ENCODE results near the gene GP1BA. TPM values are rescaled to one million over a fixed set of nuclear protein-coding genes. Genes with fewer than 3 reads are reported as not detected.

The GP1BA gene
- total RNA-seq, 1 experiment from 2014 or later, result not detected

- no peak for DNase-seq (ENCODE audit: low spot score)
- peaks cover 20% of the 10 kb centered on the region for H3K36me3 Mint-ChIP-seq
- CTCF ChIA-PET, result interaction anchor here (1.0 to 3.2 kb wide), 5 partner anchors 11 to 61 kb away, joined by 3 to 49 read pairs (median 7); partner anchors contain the start of gene CAMTA2
- H3K4me1 Mint-ChIP-seq, result peaks cover 31% of the 10 kb centered on the region
- POLR2A ChIA-PET, result interaction anchor here (1.5 to 4.8 kb wide), 2 partner anchors 22 to 25 kb away, joined by 4 to 45 read pairs; partner anchors contain the start of gene PFN1
- H3K27ac Mint-ChIP-seq, result peak overlapping the region; percentile 50
- no peak overlapping the region for H3K4me3 Mint-ChIP-seq
- no peak for ATAC-seq
- TF ChIP-seq ZSCAN18 (CRISPR knock-in tag; IDR thresholded peaks at IDR 0.05) (no peak), HMGA2 (CRISPR knock-in tag; IDR thresholded peaks at IDR 0.05) (no peak), NFE2L1 (CRISPR knock-in tag; IDR thresholded peaks at IDR 0.05) (no peak), CREB1 (CRISPR knock-in tag; IDR thresholded peaks at IDR 0.05) (no peak), ZNF317 (CRISPR knock-in tag; IDR thresholded peaks at IDR 0.05; ENCODE audit: borderline replicate concordance, low read depth) (no peak), MAX (CRISPR knock-in tag; IDR thresholded peaks at IDR 0.05) (no peak), HMGXB4 (CRISPR knock-in tag; IDR thresholded peaks at IDR 0.05) (no peak), CBFB (CRISPR knock-in tag; IDR thresholded peaks at IDR 0.05; ENCODE audit: low read depth) (no peak)
- H3K27me3 Mint-ChIP-seq (ENCODE audit: low read depth), result peaks cover 34% of the 10 kb centered on the region
- H3K9me3 Mint-ChIP-seq, result peaks cover 13% of the 10 kb centered on the region
Measured at GRCh38 chr17:4969551-4970173, 37.6 kb downstream of the GP1BA start.

GRCh38 chr17:4970273-4970672 lies 38.2 kb downstream of the GP1BA start:
- Mint-ChIP-seq H3K27me3 (ENCODE audit: low read depth) (peaks cover 40% of the 10 kb centered on the region), H3K4me1 (peaks cover 31% of the 10 kb centered on the region), H3K4me3 (no peak overlapping the region), H3K27ac (no peak overlapping the region), H3K9me3 (peaks cover 10% of the 10 kb centered on the region), H3K36me3 (peaks cover 16% of the 10 kb centered on the region)
- DNase-seq (ENCODE audit: low spot score) (no peak), ATAC-seq (no peak)
- POLR2A ChIA-PET, result interaction anchor here (0.6 to 4.8 kb wide), 2 partner anchors 23 to 106 kb away, joined by 3 to 45 read pairs; partner anchors contain the start of gene PFN1
- CTCF ChIA-PET, result interaction anchor here (1.2 to 3.2 kb wide), 3 partner anchors 10 to 61 kb away, joined by 6 to 14 read pairs (median 7); partner anchors contain the start of gene CAMTA2
- no peak for TF ChIP-seq ZBTB21 (CRISPR knock-in tag; IDR thresholded peaks at IDR 0.05; ENCODE audit: borderline replicate concordance)
- no peak for TF ChIP-seq PRDM15 (CRISPR knock-in tag; IDR thresholded peaks at IDR 0.05)
- no peak for TF ChIP-seq TCF7 (CRISPR knock-in tag; IDR thresholded peaks at IDR 0.05; ENCODE audit: low read depth)
- TF ChIP-seq CTCF (IDR thresholded peaks at IDR 0.05), result no peak
- no peak for TF ChIP-seq GTF2I (CRISPR knock-in tag; conservative IDR thresholded peaks at IDR 0.05)
- no peak for TF ChIP-seq TEAD1 (CRISPR knock-in tag; IDR thresholded peaks at IDR 0.05)
- TF ChIP-seq RORB (CRISPR knock-in tag; IDR thresholded peaks at IDR 0.05), result no peak
- no peak for TF ChIP-seq ELF4 (CRISPR knock-in tag; IDR thresholded peaks at IDR 0.05; ENCODE audit: low read depth)
- no peak for TF ChIP-seq HMGA2 (CRISPR knock-in tag; IDR thresholded peaks at IDR 0.05)
- TF ChIP-seq ZNF138 (CRISPR knock-in tag; conservative IDR thresholded peaks at IDR 0.05), result no peak
- TF ChIP-seq NFE2L1 (CRISPR knock-in tag; IDR thresholded peaks at IDR 0.05), result no peak
- no peak for TF ChIP-seq ZNF396 (CRISPR knock-in tag; IDR thresholded peaks at IDR 0.05; ENCODE audit: borderline replicate concordance)
- no peak for TF ChIP-seq STAT6 (CRISPR knock-in tag; conservative IDR thresholded peaks at IDR 0.05; ENCODE audit: low read depth)
- no peak for TF ChIP-seq SP1 (CRISPR knock-in tag; conservative IDR thresholded peaks at IDR 0.05)
- TF ChIP-seq EMX1 (CRISPR knock-in tag; IDR thresholded peaks at IDR 0.05), result no peak
- TF ChIP-seq ZNF219 (CRISPR knock-in tag; IDR thresholded peaks at IDR 0.05; ENCODE audit: borderline replicate concordance), result no peak
- TF ChIP-seq TP53 (CRISPR knock-in tag; IDR thresholded peaks at IDR 0.05), result no peak
